NCI-H526 treated with DMSO at 0.1 percent for 48 hours (cell line): ENCODE data around the gene SOD2.
"Not testable (repeated sequence)": the region's sequence is repeated elsewhere in the genome, so short reads cannot be mapped to it uniquely, and the experiment has no call there.

Experiments
- DNase-seq: peaks from one replicate; lab custom pipeline; 2025; lab: John Stamatoyannopoulos, UW

The SOD2 gene

GRCh38 chr6:159682810-159683209 is 10.2 kb downstream of the SOD2 start:
- no peak for DNase-seq

GRCh38 chr6:159682295-159682694 is 10.7 kb downstream of the SOD2 start:
- no peak for DNase-seq

- no peak for DNase-seq
Measured at GRCh38 chr6:159681191-159681880, 11.7 kb downstream of the SOD2 start.

GRCh38 chr6:159680104-159680503 is 12.9 kb downstream of the SOD2 start:
- no peak for DNase-seq

- no peak for DNase-seq
Measured at GRCh38 chr6:159679091-159680077, 13.7 kb downstream of the SOD2 start.

GRCh38 chr6:159678574-159678973 is 14.5 kb downstream of the SOD2 start:
- DNase-seq = no peak

- no peak for DNase-seq
Measured at GRCh38 chr6:159677506-159678165, 15.4 kb downstream of the SOD2 start.

GRCh38 chr6:159676890-159677505 is 16.0 kb downstream of the SOD2 start:
- no peak for DNase-seq

- DNase-seq = not testable (repeated sequence)
Measured at GRCh38 chr6:159676236-159676635, 16.8 kb downstream of the SOD2 start.

- DNase-seq = no peak
Measured at GRCh38 chr6:159665868-159666635, 27.0 kb downstream of the SOD2 start.

- not testable (repeated sequence) for DNase-seq
Measured at GRCh38 chr6:159663368-159663889, 29.6 kb downstream of the SOD2 start.

- not testable (repeated sequence) for DNase-seq
Measured at GRCh38 chr6:159661977-159662376, 31.1 kb downstream of the SOD2 start.

GRCh38 chr6:159655409-159655988 is 37.5 kb downstream of the SOD2 start:
- no peak for DNase-seq

- peak; percentile 41 for DNase-seq
Measured at GRCh38 chr6:159654483-159655098, 38.5 kb downstream of the SOD2 start.

GRCh38 chr6:159650314-159650713 is 42.7 kb downstream of the SOD2 start:
- DNase-seq = no peak

GRCh38 chr6:159649441-159649840 is 43.6 kb downstream of the SOD2 start:
- no peak for DNase-seq

- no peak for DNase-seq
Measured at GRCh38 chr6:159646733-159647132, 46.3 kb downstream of the SOD2 start.

- DNase-seq = no peak
Measured at GRCh38 chr6:159646116-159646515, 46.9 kb downstream of the SOD2 start.

GRCh38 chr6:159645640-159646039 is 47.4 kb downstream of the SOD2 start:
- no peak for DNase-seq
